Testis (tissue), 2 donors: Measurements from ENCODE around the gene ARL8A.

Experiments
- POLR2A ChIP-seq: fragments of 450-650 bp; IDR thresholded peaks from one replicate; pipeline ENCODE4 v1.6.1; 2017; ENCODE audit warnings: antibody characterized with exemption, mild to moderate bottlenecking, moderate library complexity
- TF ChIP-seq, protein P1 (sequence below), 3 experiments: fragments of 450-650 bp in 2 of 3; fragments of 200-600 bp in 1 of 3; sonication (generic) in 1 of 3; IDR thresholded peaks; one replicate each; pipeline ENCODE4 v1.5.1; 2016 to 2019; ENCODE audit warnings: antibody characterized with exemption in 3 of 3, mild to moderate bottlenecking in 2 of 3, moderate library complexity in 1 of 3

DNA sequence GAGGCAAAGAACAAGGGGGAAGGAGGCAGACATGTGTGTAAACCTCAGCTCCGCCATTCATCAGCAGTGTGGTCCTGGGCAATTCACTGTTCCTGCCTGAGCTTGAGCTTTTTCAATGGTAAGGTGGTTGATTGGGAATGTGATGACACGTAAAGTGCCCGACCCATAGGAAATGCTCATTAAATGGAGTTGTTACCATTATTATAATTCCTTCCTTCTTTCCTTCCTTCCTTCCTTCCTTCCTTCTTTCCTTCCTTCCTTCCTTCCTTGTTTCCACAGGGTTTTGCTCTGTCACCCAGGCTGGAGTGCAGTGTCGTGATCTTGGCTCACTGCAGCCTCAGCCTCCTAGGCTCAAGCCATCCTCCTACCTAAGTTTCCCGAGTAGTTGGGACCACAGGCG lies 17.5 kb downstream of the ARL8A start:
- TF ChIP-seq POLR2A: no peak
- TF ChIP-seq, protein P1, sequence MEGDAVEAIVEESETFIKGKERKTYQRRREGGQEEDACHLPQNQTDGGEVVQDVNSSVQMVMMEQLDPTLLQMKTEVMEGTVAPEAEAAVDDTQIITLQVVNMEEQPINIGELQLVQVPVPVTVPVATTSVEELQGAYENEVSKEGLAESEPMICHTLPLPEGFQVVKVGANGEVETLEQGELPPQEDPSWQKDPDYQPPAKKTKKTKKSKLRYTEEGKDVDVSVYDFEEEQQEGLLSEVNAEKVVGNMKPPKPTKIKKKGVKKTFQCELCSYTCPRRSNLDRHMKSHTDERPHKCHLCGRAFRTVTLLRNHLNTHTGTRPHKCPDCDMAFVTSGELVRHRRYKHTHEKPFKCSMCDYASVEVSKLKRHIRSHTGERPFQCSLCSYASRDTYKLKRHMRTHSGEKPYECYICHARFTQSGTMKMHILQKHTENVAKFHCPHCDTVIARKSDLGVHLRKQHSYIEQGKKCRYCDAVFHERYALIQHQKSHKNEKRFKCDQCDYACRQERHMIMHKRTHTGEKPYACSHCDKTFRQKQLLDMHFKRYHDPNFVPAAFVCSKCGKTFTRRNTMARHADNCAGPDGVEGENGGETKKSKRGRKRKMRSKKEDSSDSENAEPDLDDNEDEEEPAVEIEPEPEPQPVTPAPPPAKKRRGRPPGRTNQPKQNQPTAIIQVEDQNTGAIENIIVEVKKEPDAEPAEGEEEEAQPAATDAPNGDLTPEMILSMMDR (IDR thresholded peaks at IDR 0.05): no peak
